Mesenchymal stem cell (in vitro differentiated cells and primary cell): ENCODE data around the gene CDH23.

Experiments used
- DNase-seq: peaks from one replicate; pipeline ENCODE4 v3.0.0-alpha.2; 2013
- H2AFZ ChIP-seq: one replicate; pipeline ENCODE4 v1.6.1; 2013; ENCODE audit warnings: low read depth, mild to moderate bottlenecking, control low read depth, inconsistent platforms, low read length, moderate library complexity
- H2AK5ac ChIP-seq: 2 replicates; pipeline ENCODE4 v1.6.1; 2013; ENCODE audit warnings: low read length, moderate library complexity, mild to moderate bottlenecking, inconsistent platforms; ENCODE audit not compliant: severe bottlenecking
- H2BK120ac ChIP-seq: one replicate; pipeline ENCODE4 v1.6.1; 2013; ENCODE audit warnings: low read depth, mild to moderate bottlenecking, inconsistent platforms, low read length, moderate library complexity
- H2BK12ac ChIP-seq, 2 experiments: one replicate each; pipeline ENCODE4 v1.6.1; 2013; ENCODE audit warnings: inconsistent platforms in 2 of 2, low read length in 2 of 2, mild to moderate bottlenecking in 2 of 2, moderate library complexity in 2 of 2, control low read depth in 1 of 2
- H2BK15ac ChIP-seq: one replicate; pipeline ENCODE4 v1.6.1; 2013; ENCODE audit warnings: mild to moderate bottlenecking, low read depth, inconsistent platforms; ENCODE audit not compliant: poor library complexity, severe bottlenecking
- H2BK5ac ChIP-seq: 2 replicates; pipeline ENCODE4 v1.6.1; 2013; ENCODE audit warnings: low read depth, mild to moderate bottlenecking, low read length, control low read depth, inconsistent platforms; ENCODE audit not compliant: poor library complexity, severe bottlenecking
- H3K14ac ChIP-seq, 2 experiments: one replicate each; pipeline ENCODE4 v1.6.1; 2013; ENCODE audit warnings: inconsistent platforms in 2 of 2, low read length in 2 of 2, control low read depth in 1 of 2, mild to moderate bottlenecking in 1 of 2, moderate library complexity in 1 of 2
- H3K18ac ChIP-seq, 2 experiments: one replicate each; pipeline ENCODE4 v1.6.1; 2013; ENCODE audit warnings: inconsistent platforms in 2 of 2, low read length in 2 of 2, control low read depth in 1 of 2, low read depth in 1 of 2, mild to moderate bottlenecking in 1 of 2
- H3K23ac ChIP-seq, 2 experiments: one replicate each; pipeline ENCODE4 v1.6.1; 2013; ENCODE audit warnings: inconsistent platforms in 2 of 2, low read length in 2 of 2, mild to moderate bottlenecking in 2 of 2, moderate library complexity in 2 of 2, control low read depth in 1 of 2
- H3K27ac ChIP-seq: 2 replicates; pipeline ENCODE4 v1.5.1; 2013; ENCODE audit warnings: mild to moderate bottlenecking, moderate library complexity, low read length, control low read depth, inconsistent platforms; ENCODE audit not compliant: poor library complexity, severe bottlenecking
- H3K27me3 ChIP-seq, 2 experiments: 2 replicates each; pipeline versions ENCODE4 v1.6.1 to v1.7.0; 2013; ENCODE audit warnings: low read length in 2 of 2, mild to moderate bottlenecking in 2 of 2, moderate library complexity in 2 of 2, control low read depth in 1 of 2, inconsistent platforms in 1 of 2; ENCODE audit not compliant: control insufficient read depth in 1 of 2, insufficient read depth in 1 of 2
- H3K36me3 ChIP-seq, 2 experiments: 2 replicates each; pipeline versions ENCODE4 v1.6.1 to v1.7.0; 2013; ENCODE audit warnings: low read length in 2 of 2, control low read depth in 1 of 2, inconsistent platforms in 1 of 2, low read depth in 1 of 2, mild to moderate bottlenecking in 1 of 2; ENCODE audit not compliant: insufficient read depth in 2 of 2, control insufficient read depth in 1 of 2
- H3K4ac ChIP-seq, 2 experiments: one replicate each; pipeline ENCODE4 v1.6.1; 2013; ENCODE audit warnings: inconsistent platforms in 2 of 2, low read length in 2 of 2, mild to moderate bottlenecking in 2 of 2, moderate library complexity in 2 of 2, control low read depth in 1 of 2, low read depth in 1 of 2
- H3K4me1 ChIP-seq: 2 replicates; pipeline ENCODE4 v1.6.1; 2013; ENCODE audit warnings: low read depth, low read length, control low read depth; ENCODE audit not compliant: control insufficient read depth, insufficient read depth
- H3K4me2 ChIP-seq: 2 replicates; pipeline ENCODE4 v1.6.1; 2013; ENCODE audit warnings: low read length, mild to moderate bottlenecking, inconsistent platforms; ENCODE audit not compliant: poor library complexity, severe bottlenecking
- H3K4me3 ChIP-seq, 2 experiments: 2 replicates each; pipeline versions ENCODE4 v1.5.1 to v1.7.0; 2013; ENCODE audit warnings: low read length in 2 of 2, mild to moderate bottlenecking in 2 of 2, control low read depth in 1 of 2, low read depth in 1 of 2; ENCODE audit not compliant: insufficient read depth in 1 of 2
- H3K79me1 ChIP-seq: replicated peaks from 2 replicates; pipeline ENCODE4 v1.6.1; 2013; ENCODE audit warnings: mild to moderate bottlenecking, control low read depth, low read length, inconsistent platforms; ENCODE audit not compliant: poor library complexity, severe bottlenecking
- H3K9ac ChIP-seq: 2 replicates; pipeline ENCODE4 v1.7.0; 2013; ENCODE audit warnings: mild to moderate bottlenecking, low read length, moderate library complexity
- H3K9me3 ChIP-seq: 2 replicates; pipeline ENCODE4 v1.7.0; 2013; ENCODE audit warnings: mild to moderate bottlenecking, low read length; ENCODE audit not compliant: control insufficient read depth
- H4K8ac ChIP-seq: one replicate; pipeline ENCODE4 v1.6.1; 2013; ENCODE audit warnings: inconsistent platforms, mild to moderate bottlenecking, low read length, moderate library complexity
- H4K91ac ChIP-seq: one replicate; pipeline ENCODE4 v1.6.1; 2013; ENCODE audit warnings: mild to moderate bottlenecking, low read length, inconsistent platforms
- WGBS: methylation state at CpG from one replicate; pipeline ENCODE4 v1.1.7; 2013; ENCODE audit warnings: mixed read lengths; 5-methylcytosine and 5-hydroxymethylcytosine counted together

Gene CDH23

GRCh38 chr10:71804077-71804476 lies 407.4 kb downstream of the CDH23 start:
- no peak overlapping the region for H2AFZ ChIP-seq
- H2BK120ac ChIP-seq = no peak overlapping the region
- H2BK5ac ChIP-seq = no peak overlapping the region
- no peak overlapping the region for H2AK5ac ChIP-seq
- H2BK12ac ChIP-seq = no peak overlapping the region
- no peak overlapping the region for H3K18ac ChIP-seq
- no peak overlapping the region for H3K4ac ChIP-seq
- no peak overlapping the region for H3K23ac ChIP-seq
- no peaks in the 10 kb centered on the region for H3K4me1 ChIP-seq
- no peak overlapping the region for H4K8ac ChIP-seq
- peaks cover 17 to 50% of the 10 kb centered on the region in 2 experiments for H3K27me3 ChIP-seq
- no peak overlapping the region for H3K4me2 ChIP-seq
- H3K79me1 ChIP-seq = no peaks in the 10 kb centered on the region
- no peak overlapping the region for H3K14ac ChIP-seq
- no peak overlapping the region for H2BK15ac ChIP-seq
- WGBS = 67% methylated on average over 4 of the region's 4 CpGs
- no peak for DNase-seq
- no peaks in the 10 kb centered on the region for H3K36me3 ChIP-seq
- H3K4me3 ChIP-seq = no peak overlapping the region
- no peak overlapping the region for H3K9ac ChIP-seq
- no peak overlapping the region for H4K91ac ChIP-seq
- no peaks in the 10 kb centered on the region for H3K9me3 ChIP-seq
- H3K27ac ChIP-seq = no peak overlapping the region

- Histone ChIP-seq H3K79me1 (no peaks in the 10 kb centered on the region), H2AK5ac (no peak overlapping the region), H3K18ac (no peak overlapping the region), H2BK15ac (no peak overlapping the region), H3K4ac (no peak overlapping the region), H4K91ac (no peak overlapping the region), H2AFZ (no peak overlapping the region), H3K27me3 (peaks cover 17 to 44% of the 10 kb centered on the region in 2 experiments), H3K9ac (no peak overlapping the region), H3K23ac (no peak overlapping the region), H3K36me3 (peaks cover under 1 to 5% of the 10 kb centered on the region in 2 experiments), H3K27ac (no peak overlapping the region), H3K4me3 (no peak overlapping the region), H2BK12ac (no peak overlapping the region), H2BK5ac (no peak overlapping the region), H3K14ac (peak overlapping the region in 1 of 2 experiments; percentile 69), H3K9me3 (no peaks in the 10 kb centered on the region), H3K4me1 (no peaks in the 10 kb centered on the region), H3K4me2 (no peak overlapping the region), H2BK120ac (no peak overlapping the region), H4K8ac (no peak overlapping the region)
- DNase-seq = peak; percentile 44
- 25% methylated on average over 41 of the region's 41 CpGs for WGBS
Observed at GRCh38 chr10:71805776-71806703, 409.3 kb downstream of the CDH23 start.

GRCh38 chr10:71806704-71807556 lies 410.2 kb downstream of the CDH23 start:
- Histone ChIP-seq H3K4me3 (no peak overlapping the region), H2BK120ac (no peak overlapping the region), H3K18ac (no peak overlapping the region), H3K27ac (no peak overlapping the region), H3K4me2 (no peak overlapping the region), H3K36me3 (peaks cover 5 to 8% of the 10 kb centered on the region in 2 experiments), H3K79me1 (no peaks in the 10 kb centered on the region), H4K8ac (no peak overlapping the region), H3K14ac (no peak overlapping the region), H2BK5ac (no peak overlapping the region), H3K9me3 (no peaks in the 10 kb centered on the region), H2AFZ (no peak overlapping the region), H4K91ac (no peak overlapping the region), H3K4me1 (peaks cover under 1% of the 10 kb centered on the region), H2AK5ac (no peak overlapping the region), H3K9ac (no peak overlapping the region), H2BK12ac (no peak overlapping the region), H3K27me3 (peaks cover 17 to 39% of the 10 kb centered on the region in 2 experiments), H3K4ac (no peak overlapping the region), H2BK15ac (no peak overlapping the region), H3K23ac (no peak overlapping the region)
- WGBS = 93% methylated on average over 23 of the region's 23 CpGs
- DNase-seq = no peak
